Limb (tissue), 2 donors: ENCODE measurements around the gene ZNF138.
"Not testable (repeated sequence)": the region's sequence is repeated elsewhere in the genome, so short reads cannot be mapped to it uniquely, and the experiment has no call there.

Experiments used
- DNase-seq, 2 donors: peaks; one replicate each; pipeline ENCODE4 v3.0.0-alpha.2; 2016; ENCODE audit errors: extremely low spot score in 2 of 2

ZNF138 gene

DNA sequence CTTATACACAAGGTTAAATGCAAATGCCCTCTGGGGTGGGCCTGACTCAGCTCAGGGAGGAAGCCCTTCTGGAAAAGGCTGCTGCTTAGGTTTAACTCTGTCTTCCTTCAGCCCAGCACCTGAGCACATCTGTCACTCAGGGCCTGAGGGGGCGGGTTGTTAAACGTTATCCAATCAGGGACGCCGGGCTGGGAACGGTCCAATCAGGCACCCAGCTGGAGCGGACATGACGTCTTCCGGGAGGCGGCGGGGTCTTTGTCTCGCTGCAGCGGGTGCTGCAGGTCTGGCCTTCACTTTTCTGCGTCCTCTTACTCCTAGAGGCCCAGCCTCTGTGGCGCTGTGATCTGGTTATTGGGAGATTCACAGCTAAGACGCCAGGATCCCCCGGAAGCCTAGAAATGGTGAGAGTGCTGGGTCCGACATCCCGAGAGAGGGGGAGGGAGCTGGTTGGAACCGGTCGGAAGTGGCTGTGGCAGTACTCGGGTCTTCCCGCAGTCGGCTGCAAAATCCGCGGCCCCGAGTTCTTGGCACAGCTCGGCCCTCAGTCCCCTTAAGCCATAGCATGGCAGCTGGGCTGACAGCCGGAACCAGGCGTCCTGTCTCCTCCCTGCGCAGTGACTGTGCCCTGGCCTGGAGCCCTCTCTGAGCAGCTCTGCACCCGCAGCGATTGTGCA lies at the start of gene ZNF138:
ZNF138 (plus strand) TSS at position 258 of the 674 bp plus-strand sequence; CDS start at position 399, 141 bp downstream.
- DNase-seq = peak; percentile 97

- DNase-seq = no peak
These were observed 49.5 kb upstream of the ZNF138 start for GRCh38 chr7:64744680-64745079.

DNA sequence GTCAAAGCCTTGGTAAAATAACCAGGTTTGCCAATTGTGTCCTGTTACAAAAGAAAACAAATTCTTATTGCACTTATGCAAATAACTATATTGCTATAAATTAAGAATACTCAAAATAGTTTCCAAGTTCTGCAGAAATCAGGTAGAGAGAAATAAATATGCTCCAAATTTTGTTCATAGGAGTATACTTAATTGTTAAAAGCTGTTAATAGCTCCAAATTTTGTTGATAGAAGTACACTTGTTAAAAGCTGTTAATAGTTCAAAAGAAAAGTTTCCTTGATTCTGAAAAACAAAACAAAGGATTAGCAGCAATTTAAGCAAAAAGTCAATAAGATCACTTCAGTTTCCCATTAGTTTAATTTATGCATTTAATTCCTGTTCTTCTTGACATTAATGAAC lies 46.4 kb upstream of the ZNF138 start:
- DNase-seq = no peak

- no peak for DNase-seq
These were observed 41.2 kb upstream of the ZNF138 start for GRCh38 chr7:64753032-64753431.

DNA sequence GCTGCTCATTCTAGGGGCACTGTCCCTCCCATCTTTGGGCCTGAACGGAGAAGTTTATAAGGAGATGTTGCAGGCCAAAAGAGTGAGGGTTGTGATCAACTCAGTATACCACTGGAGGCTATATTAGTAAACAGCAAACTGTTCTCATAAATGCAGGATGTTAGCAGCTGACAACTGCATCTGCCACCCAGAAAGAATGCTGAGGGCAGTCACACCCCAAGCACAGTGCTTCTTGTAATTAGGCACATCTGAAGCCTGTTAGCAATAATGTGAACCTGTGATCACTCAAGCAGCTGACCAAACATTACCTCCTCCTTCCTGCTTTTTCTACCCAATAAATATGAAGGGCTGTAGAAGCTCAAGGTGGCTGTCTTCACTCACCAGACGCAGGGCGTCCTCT lies 38.4 kb upstream of the ZNF138 start:
- no peak for DNase-seq

- no peak for DNase-seq
These were observed 36.1 kb upstream of the ZNF138 start for GRCh38 chr7:64758151-64758550.

DNA sequence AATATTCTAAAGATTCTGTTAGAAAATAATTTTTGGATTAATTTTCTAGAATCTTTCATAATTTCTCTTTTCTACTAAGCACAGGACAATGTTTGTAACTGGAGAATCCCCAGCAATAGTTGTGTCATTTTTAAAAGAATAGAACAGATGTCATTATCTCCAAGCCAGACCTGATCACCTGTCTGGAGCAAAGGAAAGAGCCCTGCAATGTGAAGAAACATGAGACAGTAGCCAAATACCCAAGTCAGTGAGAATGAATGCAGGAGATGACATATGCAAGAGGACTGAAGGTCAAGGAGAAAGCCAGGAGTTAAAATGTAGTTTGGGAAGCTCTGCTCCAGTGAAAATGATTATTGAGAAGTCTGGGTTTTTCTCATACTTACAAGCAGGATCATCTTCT lies 25.4 kb upstream of the ZNF138 start:
- no peak for DNase-seq

- DNase-seq = no peak
These were observed 19.9 kb upstream of the ZNF138 start for GRCh38 chr7:64774204-64774842.

DNA sequence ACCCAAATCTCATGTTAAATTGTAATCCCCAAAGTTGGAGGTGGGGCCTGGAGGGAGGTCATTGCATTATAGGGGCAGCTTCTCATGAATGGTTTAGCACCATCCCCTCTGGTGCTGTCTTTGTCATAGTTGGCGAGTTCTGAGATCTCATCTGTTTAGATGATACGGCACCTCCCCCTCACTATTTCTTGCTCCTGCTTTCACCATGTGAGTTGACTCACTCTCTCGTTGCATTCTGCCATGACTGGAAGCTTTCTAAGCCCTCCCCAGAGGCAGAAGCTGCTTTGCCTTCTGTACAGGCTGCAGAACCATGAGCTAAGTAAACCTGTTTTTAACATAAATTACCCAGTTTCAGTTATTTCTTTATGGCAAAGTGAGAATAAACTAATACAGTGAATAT lies 18.9 kb upstream of the ZNF138 start:
- no peak for DNase-seq

GRCh38 chr7:64784842-64785241 lies 9.4 kb upstream of the ZNF138 start:
- DNase-seq = not testable (repeated sequence)

DNA sequence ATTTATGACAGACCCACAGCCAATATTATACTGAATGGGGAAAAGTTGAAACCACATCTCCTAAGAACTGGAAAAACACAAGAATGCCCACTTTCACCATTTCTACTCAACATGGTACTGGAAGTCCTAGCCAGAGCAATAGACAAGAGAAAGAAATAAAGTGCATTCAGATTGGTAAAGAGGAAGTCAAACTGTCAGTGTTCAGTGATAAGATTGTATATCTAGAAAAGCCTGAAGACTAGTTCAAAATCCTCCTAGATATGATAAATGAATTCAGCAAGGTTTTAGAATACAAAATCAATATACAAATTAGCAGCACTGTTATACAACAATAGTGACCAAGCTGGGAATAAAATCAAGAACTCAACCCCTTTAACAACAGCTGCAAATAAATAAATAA lies 6.9 kb upstream of the ZNF138 start:
- DNase-seq = no peak

DNA sequence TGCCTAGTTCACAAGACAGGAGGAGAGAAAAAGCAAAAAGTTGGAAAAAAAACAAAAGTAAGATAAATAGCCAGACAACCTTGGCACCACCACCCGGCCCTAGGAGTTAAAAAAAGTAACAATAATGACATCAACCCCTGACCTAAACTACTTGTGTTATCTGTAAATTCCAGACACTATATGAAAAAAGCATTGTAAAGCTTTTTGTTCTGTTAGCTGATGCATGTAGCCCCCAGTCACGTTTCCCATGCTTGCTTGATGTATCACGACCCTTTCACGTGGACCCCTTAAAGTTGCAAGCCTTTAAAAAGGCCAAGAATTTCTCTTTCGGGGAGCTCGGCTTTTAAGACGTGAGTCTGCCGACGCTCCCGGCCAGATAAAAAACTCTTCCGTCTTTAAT lies 5.0 kb upstream of the ZNF138 start:
- DNase-seq = not testable (repeated sequence)

DNA sequence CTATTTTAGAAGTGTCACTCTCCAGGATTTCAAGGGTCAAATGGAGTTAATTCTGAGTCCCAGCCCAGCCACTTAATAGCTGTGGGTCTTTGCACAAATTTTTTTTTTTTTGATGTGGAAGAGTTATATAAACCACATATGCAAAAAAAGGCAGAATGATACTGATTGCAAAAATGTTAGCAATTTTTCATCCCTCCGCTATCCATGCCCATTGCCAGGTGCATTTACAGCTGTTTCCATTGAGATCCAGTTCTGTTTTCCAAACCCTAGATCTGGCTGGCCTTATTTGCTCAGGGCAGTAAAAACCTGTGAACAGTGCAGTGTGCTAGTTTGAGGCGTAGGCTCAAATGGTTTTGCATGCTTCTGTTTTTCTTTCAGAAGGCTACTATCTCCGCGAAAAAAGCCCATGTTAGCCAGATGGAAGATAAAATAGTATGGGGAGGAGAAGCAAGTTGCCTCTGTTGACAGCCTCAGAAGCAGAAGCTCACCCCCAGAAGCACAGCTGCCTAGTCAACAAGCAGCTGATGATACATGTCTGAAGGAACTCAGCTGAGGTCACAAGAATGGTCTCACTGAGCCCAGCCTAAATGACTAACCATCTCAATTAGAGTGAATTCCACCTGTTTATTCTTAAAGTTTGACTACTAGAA lies 997 bp upstream of the ZNF138 start:
- no peak for DNase-seq

DNA sequence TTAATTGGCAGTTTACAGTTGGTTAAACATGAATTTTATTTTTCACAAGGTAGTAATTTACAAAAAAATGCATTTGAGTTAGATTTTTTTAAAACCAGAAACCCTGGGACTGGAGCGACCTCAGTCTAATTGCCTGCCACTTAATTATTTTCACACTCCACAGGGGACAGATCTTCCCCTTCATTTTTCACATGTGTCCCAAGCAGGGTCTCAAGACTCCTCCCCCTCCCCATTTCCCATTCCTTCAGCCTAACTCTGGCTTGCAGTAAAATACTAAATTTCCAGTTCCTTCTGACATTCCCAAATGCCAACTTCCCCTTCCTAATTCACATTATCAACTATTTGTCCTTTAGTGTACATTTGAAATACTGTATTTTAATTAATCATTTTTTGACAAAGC lies 948 bp downstream of the ZNF138 start:
- no peak for DNase-seq

- not testable (repeated sequence) for DNase-seq
These were observed 4.9 kb downstream of the ZNF138 start for GRCh38 chr7:64799169-64799568.

GRCh38 chr7:64802699-64803098 lies 8.5 kb downstream of the ZNF138 start:
- DNase-seq = no peak

- no peak for DNase-seq
These were observed 13.6 kb downstream of the ZNF138 start for GRCh38 chr7:64807731-64808365.

DNA sequence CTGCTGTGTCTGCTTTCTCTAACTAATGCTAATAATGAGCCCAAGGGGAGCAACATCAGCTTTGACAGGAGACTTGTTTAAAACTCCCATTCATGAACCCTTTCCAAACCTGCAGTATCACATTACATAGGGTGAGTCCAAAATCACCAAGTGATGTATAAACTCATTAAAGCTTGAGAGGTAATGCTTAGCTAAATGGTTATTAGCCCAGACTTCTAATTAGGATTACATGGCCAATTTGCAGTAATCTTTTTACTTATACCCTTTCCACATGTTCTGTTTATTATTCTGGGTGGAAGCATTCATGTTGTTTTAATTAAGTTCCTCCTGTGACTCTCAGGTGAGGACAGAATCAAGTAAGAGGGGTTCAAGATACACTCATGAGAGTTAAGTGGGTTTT lies 17.5 kb downstream of the ZNF138 start:
- no peak for DNase-seq

GRCh38 chr7:64830926-64831325 lies 36.7 kb downstream of the ZNF138 start:
- no peak for DNase-seq

DNA sequence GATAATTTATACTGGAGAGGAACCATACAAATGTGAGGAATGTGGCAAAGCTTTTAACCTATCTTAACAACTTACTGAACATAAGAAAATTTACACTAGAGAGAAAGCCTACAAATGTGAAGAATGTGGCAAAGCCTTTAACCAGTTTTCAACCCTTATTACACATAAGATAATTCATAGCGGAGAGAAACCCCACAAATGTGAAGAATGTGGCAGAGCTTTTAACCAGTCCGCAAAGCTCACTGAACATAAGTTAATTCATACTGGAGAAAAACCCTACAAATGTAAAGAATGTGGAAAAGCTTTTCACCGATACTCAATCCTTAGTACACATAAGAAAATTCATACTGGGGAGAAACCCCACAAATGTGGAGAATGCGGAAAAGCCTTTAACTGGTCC lies 37.9 kb downstream of the ZNF138 start:
- no peak for DNase-seq

- DNase-seq = no peak
These were observed 40.8 kb downstream of the ZNF138 start for GRCh38 chr7:64834989-64835388.

GRCh38 chr7:64835856-64836255 lies 41.6 kb downstream of the ZNF138 start:
- DNase-seq = not testable (repeated sequence)
